ENCODE results near the gene CENPN.

CENPN gene

GRCh38 chr16:80989801-80990200 is 17.2 kb upstream of the CENPN start:
- no peak overlapping the region for H3K9ac ChIP-seq (ENCODE audit: low read length)
- H3K27ac ChIP-seq (ENCODE audit: low read length), result no peak overlapping the region
- H3K4me1 ChIP-seq (ENCODE audit: low read length), result no peaks in the 10 kb centered on the region
- no peak overlapping the region for H3K4me2 ChIP-seq (ENCODE audit: low read depth, low read length)
- H3K9me2 ChIP-seq (replicated peaks; ENCODE audit: insufficient read depth, low read length), result no peaks in the 10 kb centered on the region
- H3K9me3 ChIP-seq (replicated peaks; ENCODE audit: insufficient read depth, low read length), result no peaks in the 10 kb centered on the region
- no peak overlapping the region for H3K4me3 ChIP-seq (ENCODE audit: low read length)
- no peaks in the 10 kb centered on the region for H3F3A ChIP-seq (ENCODE audit: insufficient read depth, low read length)
- DNase-seq, result no peak
- H2AFZ ChIP-seq (ENCODE audit: low read length), result no peak overlapping the region
- TF ChIP-seq CTCF (IDR thresholded peaks at IDR 0.05; ENCODE audit: low read length), result no peak
- no peak for TF ChIP-seq EZH2phosphoT487 (IDR thresholded peaks at IDR 0.05; ENCODE audit: low read length)
- TF ChIP-seq EZH2 (optimal IDR thresholded peaks at IDR 0.05; ENCODE audit: low read depth, low read length), result no peak
- no peaks in the 10 kb centered on the region for H3K27me3 ChIP-seq (replicated peaks; ENCODE audit: insufficient read depth, low read length)
- no peaks in the 10 kb centered on the region for H4K20me1 ChIP-seq (ENCODE audit: insufficient read depth, low read length)
- peaks cover 45% of the 10 kb centered on the region for H3K79me2 ChIP-seq (ENCODE audit: low read length)
- no peaks in the 10 kb centered on the region for H3K36me3 ChIP-seq (replicated peaks; ENCODE audit: insufficient read depth, low read length)

GRCh38 chr16:80990577-80990976 is 16.4 kb upstream of the CENPN start:
- H4K20me1 ChIP-seq (ENCODE audit: insufficient read depth, low read length), result no peaks in the 10 kb centered on the region

GRCh38 chr16:80990978-80991377 is 16.0 kb upstream of the CENPN start:
- Histone ChIP-seq H3K9me2 (replicated peaks; ENCODE audit: insufficient read depth, low read length) (no peaks in the 10 kb centered on the region), H3K79me2 (ENCODE audit: low read length) (peaks cover 50% of the 10 kb centered on the region)

More at GRCh38 chr16:80990577-80990976, 16.4 kb upstream of the CENPN start:
- no peaks in the 10 kb centered on the region for H3K36me3 ChIP-seq (replicated peaks; ENCODE audit: insufficient read depth, low read length)
- DNase-seq, result no peak
- TF ChIP-seq EZH2phosphoT487 (IDR thresholded peaks at IDR 0.05; ENCODE audit: low read length) (no peak), CTCF (IDR thresholded peaks at IDR 0.05; ENCODE audit: low read length) (no peak), EZH2 (optimal IDR thresholded peaks at IDR 0.05; ENCODE audit: low read depth, low read length) (no peak)
- H2AFZ ChIP-seq (ENCODE audit: low read length), result no peak overlapping the region
- no peak overlapping the region for H3K4me3 ChIP-seq (ENCODE audit: low read length)
- no peaks in the 10 kb centered on the region for H3K9me3 ChIP-seq (replicated peaks; ENCODE audit: insufficient read depth, low read length)
- H3K9ac ChIP-seq (ENCODE audit: low read length), result no peak overlapping the region
- no peaks in the 10 kb centered on the region for H3K4me1 ChIP-seq (ENCODE audit: low read length)
- peaks cover 47% of the 10 kb centered on the region for H3K79me2 ChIP-seq (ENCODE audit: low read length)
- no peaks in the 10 kb centered on the region for H3K27me3 ChIP-seq (replicated peaks; ENCODE audit: insufficient read depth, low read length)
- no peak overlapping the region for H3K4me2 ChIP-seq (ENCODE audit: low read depth, low read length)
- no peaks in the 10 kb centered on the region for H3K9me2 ChIP-seq (replicated peaks; ENCODE audit: insufficient read depth, low read length)
- no peaks in the 10 kb centered on the region for H3F3A ChIP-seq (ENCODE audit: insufficient read depth, low read length)
- no peak overlapping the region for H3K27ac ChIP-seq (ENCODE audit: low read length)

More at GRCh38 chr16:80990978-80991377, 16.0 kb upstream of the CENPN start:
- no peak overlapping the region for H3K4me2 ChIP-seq (ENCODE audit: low read depth, low read length)
- H3K27ac ChIP-seq (ENCODE audit: low read length), result no peak overlapping the region
- H2AFZ ChIP-seq (ENCODE audit: low read length), result no peak overlapping the region
- no peaks in the 10 kb centered on the region for H3K9me3 ChIP-seq (replicated peaks; ENCODE audit: insufficient read depth, low read length)
- no peaks in the 10 kb centered on the region for H4K20me1 ChIP-seq (ENCODE audit: insufficient read depth, low read length)
- no peak overlapping the region for H3K9ac ChIP-seq (ENCODE audit: low read length)
- no peaks in the 10 kb centered on the region for H3F3A ChIP-seq (ENCODE audit: insufficient read depth, low read length)
- H3K4me3 ChIP-seq (ENCODE audit: low read length), result no peak overlapping the region
- no peaks in the 10 kb centered on the region for H3K4me1 ChIP-seq (ENCODE audit: low read length)
- DNase-seq, result no peak
- H3K36me3 ChIP-seq (replicated peaks; ENCODE audit: insufficient read depth, low read length), result no peaks in the 10 kb centered on the region
- no peaks in the 10 kb centered on the region for H3K27me3 ChIP-seq (replicated peaks; ENCODE audit: insufficient read depth, low read length)
- no peak for TF ChIP-seq CTCF (IDR thresholded peaks at IDR 0.05; ENCODE audit: low read length)
- no peak for TF ChIP-seq EZH2 (optimal IDR thresholded peaks at IDR 0.05; ENCODE audit: low read depth, low read length)
- TF ChIP-seq EZH2phosphoT487 (IDR thresholded peaks at IDR 0.05; ENCODE audit: low read length), result no peak
